T-cell (primary cell): ENCODE measurements around the gene ROCK2. TPM values are rescaled to one million over a fixed set of nuclear protein-coding genes. Genes with fewer than 3 reads are reported as not detected.
"Not testable (repeated sequence)": the region's sequence is repeated elsewhere in the genome, so short reads cannot be mapped to it uniquely, and the experiment has no call there.

Experiments
- ATAC-seq, 4 experiments: fragments of 200-7000 bp in 3 of 4; fragments of 150-1000 bp in 1 of 4; cut with Tn5 transposase; replicated peaks in 1 of 4; 1 replicate in 3 of 4; 2 replicates in 1 of 4; pipeline ENCODE4 v1.10.0; 2021; ENCODE audit warnings: moderate library complexity in 3 of 4, mild to moderate bottlenecking in 2 of 4, moderate number of reproducible peaks in 1 of 4
- CTCF ChIA-PET, 2 donors: fragments of 300-600 bp; sonication (Branson Sonifier 250); formaldehyde crosslinking; loops; one replicate each; lab custom pipeline; 2022; ENCODE audit warnings: antibody characterized with exemption in 2 of 2; lab: Charles Lee
- POLR2A ChIA-PET, 2 donors: fragments of 300-600 bp; sonication (Branson Sonifier 250); formaldehyde crosslinking; loops; one replicate each; lab custom pipeline; 2022; ENCODE audit warnings: antibody characterized with exemption in 2 of 2; lab: Charles Lee
- DNase-seq, 35 experiments: peaks; one replicate each; pipeline versions ENCODE4 v3.0.0 to v3.0.0-alpha.2; 2013 to 2023
- H3K27ac ChIP-seq: one replicate; pipeline ENCODE4 v1.5.1; 2013; ENCODE audit warnings: low read length
- H3K27me3 ChIP-seq, 2 experiments: replicated peaks in 1 of 2; 1 replicate in 1 of 2; 2 replicates in 1 of 2; pipeline versions ENCODE4 v1.6.1 to v1.7.0; 2013; ENCODE audit warnings: low read length in 1 of 2, mixed read lengths in 1 of 2; ENCODE audit not compliant: control insufficient read depth in 2 of 2, insufficient read depth in 2 of 2; ENCODE audit errors: extremely low read depth in 1 of 2
- H3K36me3 ChIP-seq, 2 donors: 1 replicate in 1 of 2; 2 replicates in 1 of 2; pipeline versions ENCODE4 v1.6.1 to v1.7.0; 2013; ENCODE audit warnings: low read length in 1 of 2; ENCODE audit not compliant: control insufficient read depth in 2 of 2, insufficient read depth in 1 of 2; ENCODE audit errors: extremely low read depth in 1 of 2
- H3K4me1 ChIP-seq, 2 experiments: 1 replicate in 1 of 2; 2 replicates in 1 of 2; pipeline versions ENCODE4 v1.6.1 to v1.7.0; 2013; ENCODE audit warnings: low read length in 2 of 2, mixed read lengths in 1 of 2; ENCODE audit not compliant: insufficient read depth in 2 of 2, control insufficient read depth in 1 of 2; ENCODE audit errors: extremely low read depth in 1 of 2
- H3K4me3 ChIP-seq, 2 donors: 1 replicate in 1 of 2; 2 replicates in 1 of 2; pipeline versions ENCODE4 v1.5.1 to v1.7.0; 2013; ENCODE audit warnings: mild to moderate bottlenecking in 2 of 2, low read length in 1 of 2, moderate library complexity in 1 of 2; ENCODE audit not compliant: control insufficient read depth in 1 of 2; ENCODE audit errors: extremely low read depth in 1 of 2
- H3K9me3 ChIP-seq: 2 replicates; pipeline ENCODE4 v1.7.0; 2013
- H3K27ac Mint-ChIP-seq, 2 donors: one replicate each; pipeline ENCODE4 v1.8.0; 2020 to 2021; ENCODE audit warnings: mild to moderate bottlenecking in 2 of 2, mixed read lengths in 2 of 2
- H3K27me3 Mint-ChIP-seq, 2 donors: one replicate each; pipeline ENCODE4 v1.8.0; 2021 to 2022; ENCODE audit warnings: mixed read lengths in 2 of 2
- H3K36me3 Mint-ChIP-seq: one replicate; pipeline ENCODE4 v1.8.0; 2021; ENCODE audit warnings: mixed read lengths
- H3K4me1 Mint-ChIP-seq, 3 donors: one replicate each; pipeline ENCODE4 v1.8.0; 2020 to 2022; ENCODE audit warnings: mixed read lengths in 3 of 3, mild to moderate bottlenecking in 1 of 3
- H3K4me3 Mint-ChIP-seq, 3 donors: one replicate each; pipeline ENCODE4 v1.8.0; 2020 to 2022; ENCODE audit warnings: mild to moderate bottlenecking in 3 of 3, mixed read lengths in 3 of 3, moderate library complexity in 3 of 3
- H3K9me3 Mint-ChIP-seq, 3 donors: one replicate each; pipeline ENCODE4 v1.8.0; 2020 to 2022; ENCODE audit warnings: mixed read lengths in 3 of 3
- WGBS: methylation state at CpG from one replicate; pipeline ENCODE4 v1.1.5; 2013; ENCODE audit warnings: missing lambda C conversion rate; ENCODE audit not compliant: insufficient coverage; 5-methylcytosine and 5-hydroxymethylcytosine counted together
- total RNA-seq, 35 experiments: library from RNA in 6 of 35; stranded (reverse) in 6 of 35; fragments of 120-200 nt in 1 of 35; gene quantifications; one replicate each; pipeline versions ENCODE4 v1.2.1 to v1.2.4 and lab custom pipeline; 2013 to 2026

The ROCK2 gene
- total RNA-seq, 5 donors from 2014 or later (not counting 1 experiment from before 2014, with no cell fraction given), result 15.5 to 22.3 (median 18.6) TPM

GRCh38 chr2:11328522-11328921 lies 15.9 kb downstream of the ROCK2 start:
- H3K36me3 Mint-ChIP-seq, H3K27ac Mint-ChIP-seq, CTCF ChIA-PET, H3K36me3 ChIP-seq, H3K9me3 Mint-ChIP-seq, POLR2A ChIA-PET, ATAC-seq, H3K4me3 ChIP-seq, DNase-seq, H3K27ac ChIP-seq, H3K27me3 Mint-ChIP-seq, H3K4me1 ChIP-seq, H3K27me3 ChIP-seq, H3K9me3 ChIP-seq, H3K4me3 Mint-ChIP-seq: not testable (repeated sequence)
- H3K4me1 Mint-ChIP-seq, result peaks cover 24 to 27% (median 25%) of the 10 kb centered on the region in 3 donors
- WGBS, result no CpG with 5 or more reads among the region's 1 CpG

- no peak overlapping the region for H3K27ac ChIP-seq
- Mint-ChIP-seq H3K27ac (no peak overlapping the region), H3K4me1 (peaks cover 22 to 26% (median 23%) of the 10 kb centered on the region in 3 donors), H3K36me3 (peaks cover 2% of the 10 kb centered on the region), H3K9me3 (peaks cover 3 to 4% (median 4%) of the 10 kb centered on the region in 3 donors), H3K4me3 (no peak overlapping the region), H3K27me3 (no peaks in the 10 kb centered on the region)
- H3K4me1 ChIP-seq, result no peaks in the 10 kb centered on the region
- H3K4me3 ChIP-seq, result no peak overlapping the region
- ChIA-PET CTCF (no interaction called here), POLR2A (no interaction called here)
- no peaks in the 10 kb centered on the region for H3K9me3 ChIP-seq
- no peak for DNase-seq
- WGBS, result no CpG with 5 or more reads among the region's 2 CpGs
- ATAC-seq, result no peak
- no peaks in the 10 kb centered on the region for H3K36me3 ChIP-seq
- no peaks in the 10 kb centered on the region for H3K27me3 ChIP-seq
Measured at GRCh38 chr2:11327871-11328270, 16.6 kb downstream of the ROCK2 start.

- no peaks in the 10 kb centered on the region for H3K36me3 ChIP-seq
- no peaks in the 10 kb centered on the region for H3K4me1 ChIP-seq
- H3K27me3 Mint-ChIP-seq, result no peaks in the 10 kb centered on the region
- POLR2A ChIA-PET, result interaction anchor here in 1 of 2 donors (0.5 kb wide), 1 partner anchor 20 kb away, joined by 4 read pairs; no protein-coding TSS in a partner anchor
- no peaks in the 10 kb centered on the region for H3K27me3 ChIP-seq
- no peak for DNase-seq
- H3K27ac ChIP-seq, result no peak overlapping the region
- no peak overlapping the region for H3K27ac Mint-ChIP-seq
- H3K4me3 ChIP-seq, result no peak overlapping the region
- no peak overlapping the region for H3K4me3 Mint-ChIP-seq
- CTCF ChIA-PET, result no interaction called here
- H3K9me3 ChIP-seq, result no peaks in the 10 kb centered on the region
- 79% methylated on average over 3 of the region's 4 CpGs for WGBS
- no peaks in the 10 kb centered on the region for H3K36me3 Mint-ChIP-seq
- ATAC-seq, result no peak
- no peaks in the 10 kb centered on the region for H3K9me3 Mint-ChIP-seq
- peaks cover 16 to 28% (median 25%) of the 10 kb centered on the region in 3 donors for H3K4me1 Mint-ChIP-seq
Measured at GRCh38 chr2:11326677-11327211, 17.7 kb downstream of the ROCK2 start.

GRCh38 chr2:11325961-11326676 lies 18.3 kb downstream of the ROCK2 start:
- H3K36me3 Mint-ChIP-seq, result no peaks in the 10 kb centered on the region
- no peaks in the 10 kb centered on the region for H3K36me3 ChIP-seq
- 67% methylated on average over 3 of the region's 4 CpGs for WGBS
- ChIA-PET POLR2A (interaction anchor here (0.5 to 0.7 kb wide), 3 partner anchors 20 to 1915 kb away, joined by 3 to 4 read pairs (median 3); no protein-coding TSS in a partner anchor), CTCF (no interaction called here)
- ATAC-seq (no peak), DNase-seq (no peak)
- H3K9me3 Mint-ChIP-seq, result no peaks in the 10 kb centered on the region
- H3K4me1 Mint-ChIP-seq, result peaks cover 16 to 25% (median 23%) of the 10 kb centered on the region in 3 donors
- no peaks in the 10 kb centered on the region for H3K27me3 Mint-ChIP-seq
- H3K4me3 ChIP-seq, result no peak overlapping the region
- no peaks in the 10 kb centered on the region for H3K4me1 ChIP-seq
- no peaks in the 10 kb centered on the region for H3K9me3 ChIP-seq
- no peak overlapping the region for H3K27ac Mint-ChIP-seq
- no peak overlapping the region for H3K27ac ChIP-seq
- H3K4me3 Mint-ChIP-seq, result no peak overlapping the region
- H3K27me3 ChIP-seq, result no peaks in the 10 kb centered on the region

GRCh38 chr2:11321847-11322246 lies 22.6 kb downstream of the ROCK2 start:
- Histone ChIP-seq H3K4me1 (no peaks in the 10 kb centered on the region), H3K27me3 (no peaks in the 10 kb centered on the region), H3K27ac (no peak overlapping the region), H3K4me3 (no peak overlapping the region), H3K9me3 (no peaks in the 10 kb centered on the region), H3K36me3 (no peaks in the 10 kb centered on the region)
- POLR2A ChIA-PET, result no interaction called here
- Mint-ChIP-seq H3K9me3 (no peaks in the 10 kb centered on the region), H3K4me1 (peaks cover 21 to 30% (median 21%) of the 10 kb centered on the region in 3 donors), H3K4me3 (no peak overlapping the region), H3K27me3 (no peaks in the 10 kb centered on the region), H3K27ac (no peak overlapping the region), H3K36me3 (peaks cover 5% of the 10 kb centered on the region)
- DNase-seq (no peak), ATAC-seq (no peak)
- WGBS, result 83% methylated on average over 1 of the region's 3 CpGs
- CTCF ChIA-PET, result no interaction called here

- WGBS, result 98% methylated on average over 12 of the region's 17 CpGs
- Histone ChIP-seq H3K27ac (no peak overlapping the region), H3K9me3 (no peaks in the 10 kb centered on the region), H3K4me3 (no peak overlapping the region), H3K36me3 (no peaks in the 10 kb centered on the region), H3K27me3 (no peaks in the 10 kb centered on the region), H3K4me1 (no peaks in the 10 kb centered on the region)
- H3K27ac Mint-ChIP-seq, result no peak overlapping the region
- DNase-seq (no peak), ATAC-seq (no peak)
- no peak overlapping the region for H3K4me3 Mint-ChIP-seq
- no peaks in the 10 kb centered on the region for H3K27me3 Mint-ChIP-seq
- ChIA-PET CTCF (interaction anchor here in 1 of 2 donors (0.6 kb wide), 1 partner anchor 46 kb away, joined by 6 read pairs; no protein-coding TSS in a partner anchor), POLR2A (no interaction called here)
- H3K9me3 Mint-ChIP-seq, result no peaks in the 10 kb centered on the region
- H3K4me1 Mint-ChIP-seq, result peaks cover 21 to 32% (median 22%) of the 10 kb centered on the region in 3 donors
- peaks cover 5% of the 10 kb centered on the region for H3K36me3 Mint-ChIP-seq
Measured at GRCh38 chr2:11320698-11321492, 23.5 kb downstream of the ROCK2 start.
